Hepatocyte (in vitro differentiated cells): Measurements from ENCODE around the gene LMBRD2.

Source experiments
- CTCF ChIP-seq: fragments of 200-600 bp; sonication (generic); IDR thresholded peaks from 2 replicates; pipeline ENCODE4 v1.5.1; 2016; ENCODE audit warnings: antibody characterized with exemption, mild to moderate bottlenecking; ENCODE audit not compliant: poor library complexity
- EZH2 ChIP-seq: fragments of 200-600 bp; sonication (generic); IDR thresholded peaks from 2 replicates; pipeline ENCODE4 v1.6.1; 2016; ENCODE audit warnings: antibody characterized with exemption, mild to moderate bottlenecking, borderline replicate concordance
- EZH2phosphoT487 ChIP-seq: fragments of 200-600 bp; sonication (generic); IDR thresholded peaks from one replicate; pipeline ENCODE4 v1.6.1; 2018; ENCODE audit warnings: antibody characterized with exemption, mild to moderate bottlenecking, low read depth, moderate library complexity; ENCODE audit not compliant: unreplicated experiment, severe bottlenecking

- TF ChIP-seq CTCF (no peak), EZH2 (no peak), EZH2phosphoT487 (no peak)
These were observed 25.5 kb upstream of the LMBRD2 start for GRCh38 chr5:36177154-36177553.
